GM12801 (cell line): ENCODE data around the gene TMPRSS15.

Experiments
- TF ChIP-seq, protein P1 (sequence below): IDR thresholded peaks from one replicate; pipeline ENCODE4 v1.5.1; 2011; ENCODE audit warnings: control low read depth; ENCODE audit not compliant: insufficient read length; ENCODE audit errors: extremely low read depth

The TMPRSS15 gene

DNA sequence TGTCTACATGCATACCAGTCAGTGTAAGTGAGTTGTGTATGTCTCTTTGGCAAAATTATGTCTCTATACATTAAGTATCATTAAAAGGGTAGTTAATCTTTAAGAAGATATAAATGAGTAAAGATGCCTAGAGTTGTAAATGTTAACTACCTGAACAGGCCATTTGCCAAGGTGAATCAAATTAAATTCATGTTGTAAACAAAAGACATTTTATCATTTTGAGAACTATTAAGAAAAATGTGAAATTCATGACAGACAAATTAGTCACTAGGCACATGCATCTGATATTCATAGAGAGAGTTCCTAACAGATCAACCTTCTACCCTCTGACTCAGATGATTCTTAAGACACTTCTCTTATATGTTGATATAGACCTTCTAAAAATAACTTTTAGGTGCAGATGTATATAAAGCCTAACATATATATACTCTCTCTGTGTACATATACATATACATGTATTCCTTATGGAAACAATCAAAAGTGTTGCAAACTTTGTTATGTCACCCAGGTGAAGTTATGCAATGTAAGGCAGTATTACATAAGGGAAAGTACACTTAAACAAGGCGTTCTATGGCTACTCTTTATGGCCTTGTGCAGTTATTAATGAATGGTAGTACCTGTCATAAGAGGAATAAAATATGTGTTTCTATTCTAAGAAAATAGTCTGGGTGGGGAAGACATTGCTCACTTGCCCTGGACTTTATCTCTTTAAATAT is at the start of gene TMPRSS15:
Gene TMPRSS15, minus strand, starts transcription at position 51 of the 716 bp plus-strand sequence. CDS start 163 bp downstream, outside the sequence.
- TF ChIP-seq, protein P1, sequence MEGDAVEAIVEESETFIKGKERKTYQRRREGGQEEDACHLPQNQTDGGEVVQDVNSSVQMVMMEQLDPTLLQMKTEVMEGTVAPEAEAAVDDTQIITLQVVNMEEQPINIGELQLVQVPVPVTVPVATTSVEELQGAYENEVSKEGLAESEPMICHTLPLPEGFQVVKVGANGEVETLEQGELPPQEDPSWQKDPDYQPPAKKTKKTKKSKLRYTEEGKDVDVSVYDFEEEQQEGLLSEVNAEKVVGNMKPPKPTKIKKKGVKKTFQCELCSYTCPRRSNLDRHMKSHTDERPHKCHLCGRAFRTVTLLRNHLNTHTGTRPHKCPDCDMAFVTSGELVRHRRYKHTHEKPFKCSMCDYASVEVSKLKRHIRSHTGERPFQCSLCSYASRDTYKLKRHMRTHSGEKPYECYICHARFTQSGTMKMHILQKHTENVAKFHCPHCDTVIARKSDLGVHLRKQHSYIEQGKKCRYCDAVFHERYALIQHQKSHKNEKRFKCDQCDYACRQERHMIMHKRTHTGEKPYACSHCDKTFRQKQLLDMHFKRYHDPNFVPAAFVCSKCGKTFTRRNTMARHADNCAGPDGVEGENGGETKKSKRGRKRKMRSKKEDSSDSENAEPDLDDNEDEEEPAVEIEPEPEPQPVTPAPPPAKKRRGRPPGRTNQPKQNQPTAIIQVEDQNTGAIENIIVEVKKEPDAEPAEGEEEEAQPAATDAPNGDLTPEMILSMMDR: no peak

DNA sequence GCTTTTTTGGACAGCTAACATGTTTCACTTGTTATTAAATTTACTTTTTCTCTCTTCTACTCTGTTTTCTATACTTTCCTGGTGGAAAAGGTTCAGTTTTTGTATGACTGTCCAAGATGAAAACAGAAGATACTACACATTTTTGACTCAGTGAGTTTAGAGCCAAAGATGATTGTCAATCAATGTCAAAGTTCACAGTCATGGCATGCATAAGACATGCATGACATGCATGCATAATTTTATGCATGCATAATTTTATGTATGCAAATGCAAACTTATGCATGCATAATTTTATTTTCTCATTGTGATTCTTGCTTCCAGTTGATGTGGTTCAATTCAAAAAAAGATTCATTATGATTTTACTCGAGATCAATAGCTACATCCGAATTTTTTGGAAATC is 48.1 kb upstream of the TMPRSS15 start:
- TF ChIP-seq, protein P1: no peak

DNA sequence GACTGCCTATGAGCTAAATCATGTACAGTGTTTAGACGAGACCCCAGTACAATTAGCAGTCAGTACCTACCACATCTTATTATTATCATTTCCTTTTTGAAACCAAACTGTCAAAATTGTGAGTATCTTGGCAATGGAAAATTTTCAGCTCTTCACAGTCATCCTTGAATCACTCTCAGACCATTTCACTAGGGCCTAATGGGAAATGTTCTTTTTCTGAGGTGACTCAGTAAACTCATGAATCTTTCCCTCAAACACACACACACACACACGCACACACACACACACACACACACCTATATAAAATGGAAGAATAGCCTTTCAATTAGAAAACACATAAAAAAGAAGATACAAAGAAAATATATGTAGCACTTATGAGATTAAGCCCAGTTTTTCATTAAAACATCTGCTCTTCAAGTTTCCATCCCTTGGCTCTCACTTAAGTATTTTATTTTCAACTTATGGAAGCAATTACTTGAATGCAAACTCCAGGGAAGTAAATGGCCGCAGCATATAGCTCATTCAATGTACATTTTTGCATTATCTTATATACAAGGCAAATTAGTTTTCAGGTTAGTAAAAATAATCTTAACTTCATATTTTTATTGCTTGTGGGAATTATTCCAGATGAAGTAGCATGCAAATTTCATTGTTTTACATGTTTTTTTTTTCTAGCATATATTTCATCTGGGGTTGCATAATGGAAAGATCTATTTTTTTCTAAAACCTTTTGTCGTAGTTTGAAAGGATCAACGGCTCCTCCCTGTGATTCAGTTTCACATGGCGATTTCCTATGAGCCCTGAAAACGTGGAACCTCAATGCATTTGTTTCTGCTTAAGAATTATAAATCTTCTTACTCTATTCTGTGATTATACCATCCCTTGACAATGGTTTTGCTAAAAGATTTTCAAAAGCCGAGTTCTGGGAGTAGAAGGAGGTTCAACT is 46.3 kb upstream of the TMPRSS15 start:
- TF ChIP-seq, protein P1: no peak

DNA sequence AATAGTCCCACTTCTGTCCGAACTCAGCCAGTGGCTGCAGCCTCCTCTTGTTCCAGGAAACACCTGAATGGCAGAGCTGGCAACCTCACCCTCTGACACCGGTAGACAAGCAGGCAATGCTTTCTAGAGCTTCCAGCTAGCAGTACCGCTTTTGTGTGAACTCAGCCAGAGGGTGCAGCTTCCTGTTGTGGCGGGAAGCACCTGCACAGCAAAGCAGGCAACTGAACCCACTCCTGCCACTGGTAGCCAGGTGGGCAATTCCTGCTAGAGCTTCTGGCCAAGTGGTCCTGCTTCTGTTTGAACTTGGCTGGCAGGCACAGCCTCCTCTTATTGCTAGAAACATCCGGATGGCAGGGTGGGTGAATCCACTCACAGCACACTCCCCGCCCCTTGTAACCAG is 40.1 kb upstream of the TMPRSS15 start:
- TF ChIP-seq, protein P1: no peak

DNA sequence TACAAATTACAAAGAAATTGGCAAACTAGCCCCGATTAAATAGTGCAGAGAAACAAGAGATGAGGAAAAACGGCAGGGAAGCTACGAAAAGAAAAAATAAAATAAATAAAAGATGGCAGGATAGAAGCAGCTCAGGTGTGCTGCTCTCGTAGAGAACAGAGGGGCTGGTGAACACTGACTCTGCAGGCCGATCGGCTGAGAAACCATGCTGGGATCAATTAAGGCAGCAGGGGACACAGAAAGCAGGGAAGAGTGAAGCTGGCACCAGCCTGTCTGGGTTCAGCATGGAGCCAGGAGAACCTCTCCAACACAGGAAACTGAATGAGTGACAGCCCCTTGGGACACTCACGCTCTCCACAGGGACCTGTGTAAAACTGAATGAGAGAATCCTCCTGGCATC is 39.5 kb upstream of the TMPRSS15 start:
- TF ChIP-seq, protein P1: no peak

DNA sequence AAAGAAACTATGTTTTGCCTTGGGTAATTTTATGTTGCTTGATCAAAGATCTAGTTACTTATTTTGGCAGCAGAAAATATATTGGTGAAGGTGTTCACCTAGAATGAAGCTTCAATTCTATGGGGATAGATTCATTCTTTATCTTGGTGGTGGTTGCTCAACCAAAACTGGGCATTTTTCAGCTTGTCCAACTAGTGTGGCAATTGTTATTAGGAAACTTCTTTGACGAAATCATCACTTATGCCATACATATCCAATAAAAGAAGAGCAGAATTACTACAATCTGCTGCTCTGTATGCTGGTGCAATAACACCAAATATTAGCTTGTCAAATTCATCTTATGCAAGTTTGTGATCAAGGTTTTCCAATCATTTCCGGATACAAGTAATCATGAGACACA is 26.8 kb upstream of the TMPRSS15 start:
- TF ChIP-seq, protein P1: no peak

DNA sequence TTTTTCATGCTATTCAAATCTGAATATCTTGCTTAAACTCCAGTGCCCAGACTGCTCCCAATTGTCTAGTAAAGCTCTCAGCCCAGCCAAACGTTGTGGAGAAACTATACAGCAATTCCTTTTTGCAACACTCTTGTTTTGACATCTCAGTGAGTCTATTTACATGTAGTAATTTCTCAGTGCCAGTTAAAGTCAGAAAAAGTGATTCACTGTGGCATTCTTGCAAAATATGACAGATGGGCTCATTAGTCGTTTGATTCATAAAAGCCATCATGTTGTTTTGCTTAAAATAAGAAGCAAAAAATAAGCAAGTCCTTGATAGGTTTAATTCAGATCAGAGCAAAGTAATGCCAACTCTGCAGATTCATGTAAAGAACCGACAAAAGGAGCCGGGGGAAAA is 20.7 kb upstream of the TMPRSS15 start:
- TF ChIP-seq, protein P1: no peak
